ENCODE data around the gene PHTF2.

PHTF2 gene

GRCh38 chr7:77800158-77800557 lies 1.6 kb downstream of the PHTF2 start:
- TF ChIP-seq, protein P1, sequence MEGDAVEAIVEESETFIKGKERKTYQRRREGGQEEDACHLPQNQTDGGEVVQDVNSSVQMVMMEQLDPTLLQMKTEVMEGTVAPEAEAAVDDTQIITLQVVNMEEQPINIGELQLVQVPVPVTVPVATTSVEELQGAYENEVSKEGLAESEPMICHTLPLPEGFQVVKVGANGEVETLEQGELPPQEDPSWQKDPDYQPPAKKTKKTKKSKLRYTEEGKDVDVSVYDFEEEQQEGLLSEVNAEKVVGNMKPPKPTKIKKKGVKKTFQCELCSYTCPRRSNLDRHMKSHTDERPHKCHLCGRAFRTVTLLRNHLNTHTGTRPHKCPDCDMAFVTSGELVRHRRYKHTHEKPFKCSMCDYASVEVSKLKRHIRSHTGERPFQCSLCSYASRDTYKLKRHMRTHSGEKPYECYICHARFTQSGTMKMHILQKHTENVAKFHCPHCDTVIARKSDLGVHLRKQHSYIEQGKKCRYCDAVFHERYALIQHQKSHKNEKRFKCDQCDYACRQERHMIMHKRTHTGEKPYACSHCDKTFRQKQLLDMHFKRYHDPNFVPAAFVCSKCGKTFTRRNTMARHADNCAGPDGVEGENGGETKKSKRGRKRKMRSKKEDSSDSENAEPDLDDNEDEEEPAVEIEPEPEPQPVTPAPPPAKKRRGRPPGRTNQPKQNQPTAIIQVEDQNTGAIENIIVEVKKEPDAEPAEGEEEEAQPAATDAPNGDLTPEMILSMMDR (IDR thresholded peaks at IDR 0.05; ENCODE audit: borderline replicate concordance, insufficient read depth, low read depth, low read length), result no peak
- peak overlapping the region; percentile 31 for H3K4me3 ChIP-seq (ENCODE audit: low read depth, low read length)

DNA sequence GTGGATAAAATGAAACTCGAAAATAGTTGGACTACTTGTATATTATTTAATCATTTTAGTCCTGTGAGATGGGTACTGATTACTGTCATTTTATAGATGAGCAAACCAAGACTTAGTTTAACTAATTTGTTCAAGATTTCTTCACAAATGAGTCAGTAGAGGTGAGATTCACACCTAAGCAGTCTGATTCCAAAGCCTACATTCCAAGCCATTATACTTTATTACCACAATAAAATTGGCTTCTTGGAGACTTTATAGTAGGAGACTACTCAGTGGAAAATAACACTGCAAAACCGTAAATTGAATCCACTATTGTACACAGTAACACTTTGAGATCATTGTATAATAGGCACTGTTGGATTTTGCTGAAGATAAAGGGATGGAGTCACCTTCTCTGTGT lies 2.2 kb downstream of the PHTF2 start:
- TF ChIP-seq, protein P1 (IDR thresholded peaks at IDR 0.05; ENCODE audit: borderline replicate concordance, insufficient read depth, low read depth, low read length), result no peak
- H3K4me3 ChIP-seq (ENCODE audit: low read depth, low read length), result no peak overlapping the region

GRCh38 chr7:77802557-77803405 lies 4.2 kb downstream of the PHTF2 start:
- TF ChIP-seq, protein P1 (IDR thresholded peaks at IDR 0.05; ENCODE audit: borderline replicate concordance, insufficient read depth, low read depth, low read length), result no peak
- no peak overlapping the region for H3K4me3 ChIP-seq (ENCODE audit: low read depth, low read length)

GRCh38 chr7:77806425-77806824 lies 7.9 kb downstream of the PHTF2 start:
- no peak overlapping the region for H3K4me3 ChIP-seq (ENCODE audit: low read depth, low read length)
- TF ChIP-seq, protein P1 (IDR thresholded peaks at IDR 0.05; ENCODE audit: borderline replicate concordance, insufficient read depth, low read depth, low read length), result no peak

DNA sequence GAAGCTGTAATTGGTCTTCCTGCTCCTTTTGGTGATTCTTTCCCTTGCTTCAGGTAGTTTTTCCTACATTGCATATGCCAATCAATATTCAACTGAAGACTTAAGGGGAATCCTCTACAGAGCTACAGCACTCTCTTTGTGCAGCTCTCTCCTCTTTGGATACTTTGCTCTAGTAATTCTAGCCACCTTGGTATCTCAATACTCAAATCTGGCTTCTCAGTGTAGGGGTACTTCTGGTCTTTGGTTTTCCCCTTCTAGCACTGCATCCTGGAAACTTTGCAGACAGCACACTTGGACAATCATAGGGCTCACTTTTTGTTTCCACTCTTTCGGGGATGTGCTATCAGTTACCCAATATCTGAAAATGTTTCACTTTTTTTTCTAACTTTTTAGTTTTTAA lies 9.9 kb downstream of the PHTF2 start:
- H3K4me3 ChIP-seq (ENCODE audit: low read depth, low read length), result no peak overlapping the region
- TF ChIP-seq, protein P1 (IDR thresholded peaks at IDR 0.05; ENCODE audit: borderline replicate concordance, insufficient read depth, low read depth, low read length), result no peak

DNA sequence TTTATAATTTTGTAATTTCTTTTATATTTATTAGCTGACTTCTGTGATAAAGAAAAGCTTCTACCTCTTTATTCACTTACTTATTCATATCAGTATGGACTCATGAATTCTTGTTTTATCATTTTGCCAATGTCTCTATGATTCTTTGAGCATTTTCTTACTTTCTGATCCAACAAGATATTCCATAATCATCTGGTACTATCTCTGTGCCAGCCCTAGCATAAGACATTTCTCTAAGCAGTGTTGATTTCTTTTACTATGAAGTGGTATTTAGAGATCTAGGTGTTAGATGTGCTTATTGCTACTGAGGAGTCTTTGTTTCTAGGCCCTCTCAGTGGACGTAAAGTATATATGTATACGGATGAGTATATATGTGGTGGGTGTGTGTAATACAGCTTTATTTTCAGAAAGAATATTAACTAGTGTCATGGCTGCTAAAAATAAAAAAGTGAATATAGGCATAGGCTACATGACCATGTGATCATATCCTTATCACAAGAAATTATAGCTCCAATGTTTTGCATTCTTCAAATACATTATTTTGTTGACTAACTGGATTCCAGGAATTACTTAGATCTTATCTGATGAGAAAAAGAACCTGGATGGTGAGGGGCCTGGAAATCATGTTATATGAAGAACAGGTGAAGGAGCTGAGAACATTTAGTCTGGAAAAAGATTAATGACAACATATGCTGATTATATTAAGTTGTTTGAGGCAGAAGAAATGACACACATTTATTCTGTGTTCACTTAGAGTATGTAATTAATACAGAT lies 13.1 kb downstream of the PHTF2 start:
- H3K4me3 ChIP-seq (ENCODE audit: low read depth, low read length), result no peak overlapping the region
- TF ChIP-seq, protein P1 (IDR thresholded peaks at IDR 0.05; ENCODE audit: borderline replicate concordance, insufficient read depth, low read depth, low read length), result no peak

All from GM12875 (cell line).